Right lung (tissue), 5 donors: ENCODE measurements around the gene MAP4K4. TPM values are rescaled to one million over a fixed set of nuclear protein-coding genes. Genes with fewer than 3 reads are reported as not detected.

Experiments
- DNase-seq, 2 donors: peaks; one replicate each; pipeline ENCODE4 v3.0.0-alpha.2; 2013
- polyA plus RNA-seq, 5 donors: library from polyadenylated mRNA; unstranded; fragments of 120-200 nt; gene quantifications; one replicate each; pipeline versions ENCODE4 v1.2.1 to v1.2.3, GENCODE V29; 2013; ENCODE audit warnings: inconsistent platforms in 1 of 5, low replicate concordance in 1 of 5; ENCODE audit not compliant: insufficient read length in 5 of 5, insufficient read depth in 1 of 5

MAP4K4 gene
- polyA plus RNA-seq, 5 donors = 96.9 to 142 (median 130) TPM

GRCh38 chr2:101690547-101691152 lies 6.9 kb upstream of the MAP4K4 start:
- DNase-seq = no peak

- no peak for DNase-seq
Measured at GRCh38 chr2:101692041-101692440, 5.5 kb upstream of the MAP4K4 start.

GRCh38 chr2:101692766-101693165 lies 4.7 kb upstream of the MAP4K4 start:
- DNase-seq = no peak

- no peak for DNase-seq
Measured at GRCh38 chr2:101693991-101694588, 3.4 kb upstream of the MAP4K4 start.

- DNase-seq = peak; percentile 41 to 60
Measured at GRCh38 chr2:101696272-101697123, 1.0 kb upstream of the MAP4K4 start.

- peak; percentile 44 to 45 for DNase-seq
Measured at GRCh38 chr2:101698014-101698843, 722 bp downstream of the MAP4K4 start.

GRCh38 chr2:101698844-101699754 lies 1.6 kb downstream of the MAP4K4 start:
- DNase-seq = no peak

GRCh38 chr2:101699755-101700461 lies 2.4 kb downstream of the MAP4K4 start:
- peak in 1 of 2 donors; percentile 20 for DNase-seq

- no peak for DNase-seq
Measured at GRCh38 chr2:101704046-101704466, 6.5 kb downstream of the MAP4K4 start.

- no peak for DNase-seq
Measured at GRCh38 chr2:101704816-101705578, 7.5 kb downstream of the MAP4K4 start.

GRCh38 chr2:101706121-101706818 lies 8.8 kb downstream of the MAP4K4 start:
- DNase-seq = no peak

- no peak for DNase-seq
Measured at GRCh38 chr2:101706819-101707177, 9.3 kb downstream of the MAP4K4 start.

GRCh38 chr2:101710036-101710435 lies 12.5 kb downstream of the MAP4K4 start:
- no peak for DNase-seq

GRCh38 chr2:101710471-101711318 lies 13.2 kb downstream of the MAP4K4 start:
- DNase-seq = no peak

GRCh38 chr2:101714118-101714517 lies 16.6 kb downstream of the MAP4K4 start:
- no peak for DNase-seq

GRCh38 chr2:101717071-101717845 lies 19.8 kb downstream of the MAP4K4 start:
- DNase-seq = no peak

- no peak for DNase-seq
Measured at GRCh38 chr2:101718479-101718878, 21.0 kb downstream of the MAP4K4 start.
